Trophoblast cell (in vitro differentiated cells and primary cell): ENCODE measurements around the gene PTPN9.
A peak's percentile ranks its signal among the peaks of the same experiment; 100 is the strongest.

ENCODE experiments used
- DNase-seq, 2 donors: peaks; one replicate each; pipeline ENCODE4 v3.0.0-alpha.2; 2016
- H2AFZ ChIP-seq: 2 replicates; pipeline ENCODE4 v1.6.1; 2013; ENCODE audit warnings: low read length, moderate library complexity, mild to moderate bottlenecking; ENCODE audit not compliant: insufficient read depth, poor library complexity
- H2AK5ac ChIP-seq: 2 replicates; pipeline ENCODE4 v1.6.1; 2013; ENCODE audit warnings: mild to moderate bottlenecking, low read length
- H2BK120ac ChIP-seq: 2 replicates; pipeline ENCODE4 v1.6.1; 2013; ENCODE audit warnings: low read length, mild to moderate bottlenecking, moderate library complexity; ENCODE audit not compliant: insufficient read depth, poor library complexity
- H2BK12ac ChIP-seq: 2 replicates; pipeline ENCODE4 v1.6.1; 2013; ENCODE audit warnings: mild to moderate bottlenecking, low read length, moderate library complexity
- H2BK5ac ChIP-seq: 2 replicates; pipeline ENCODE4 v1.6.1; 2013; ENCODE audit warnings: low read length, low read depth, moderate library complexity, mild to moderate bottlenecking; ENCODE audit not compliant: poor library complexity
- H3K14ac ChIP-seq: 2 replicates; pipeline ENCODE4 v1.6.1; 2013; ENCODE audit warnings: mild to moderate bottlenecking, low read length
- H3K18ac ChIP-seq: 2 replicates; pipeline ENCODE4 v1.6.1; 2013; ENCODE audit warnings: mild to moderate bottlenecking, low read length
- H3K23ac ChIP-seq: 2 replicates; pipeline ENCODE4 v1.6.1; 2013; ENCODE audit warnings: low read length
- H3K27ac ChIP-seq: 2 replicates; pipeline ENCODE4 v1.5.1; 2013; ENCODE audit warnings: low read depth, mild to moderate bottlenecking, inconsistent platforms, low read length, moderate library complexity
- H3K27me3 ChIP-seq: 2 replicates; pipeline ENCODE4 v1.6.1; 2013; ENCODE audit warnings: inconsistent platforms, mild to moderate bottlenecking, low read length, moderate library complexity; ENCODE audit not compliant: insufficient read depth
- H3K36me3 ChIP-seq, 2 experiments: 1 replicate in 1 of 2; 2 replicates in 1 of 2; pipeline ENCODE4 v1.6.1; 2013; ENCODE audit warnings: low read length in 2 of 2, mild to moderate bottlenecking in 2 of 2, moderate library complexity in 1 of 2; ENCODE audit not compliant: insufficient read depth in 2 of 2, control insufficient read depth in 1 of 2
- H3K4ac ChIP-seq: 2 replicates; pipeline ENCODE4 v1.6.1; 2013; ENCODE audit warnings: low read depth, mild to moderate bottlenecking, low read length, moderate library complexity
- H3K4me1 ChIP-seq, 2 experiments: 1 replicate in 1 of 2; 2 replicates in 1 of 2; pipeline ENCODE4 v1.6.1; 2013; ENCODE audit warnings: low read length in 2 of 2, mild to moderate bottlenecking in 2 of 2, moderate library complexity in 1 of 2; ENCODE audit not compliant: insufficient read depth in 2 of 2, control insufficient read depth in 1 of 2
- H3K4me2 ChIP-seq: 2 replicates; pipeline ENCODE4 v1.6.1; 2013; ENCODE audit warnings: inconsistent platforms, mild to moderate bottlenecking, low read length, moderate library complexity
- H3K4me3 ChIP-seq: 2 replicates; pipeline ENCODE4 v1.5.1; 2013; ENCODE audit warnings: mild to moderate bottlenecking, low read depth, low read length, inconsistent platforms
- H3K79me1 ChIP-seq: one replicate; pipeline ENCODE4 v1.6.1; 2013; ENCODE audit warnings: low read length
- H3K79me2 ChIP-seq: 2 replicates; pipeline ENCODE4 v1.6.1; 2013; ENCODE audit warnings: low read length, mild to moderate bottlenecking; ENCODE audit not compliant: control insufficient read depth, insufficient read depth, poor library complexity
- H3K9ac ChIP-seq: 2 replicates; pipeline ENCODE4 v1.6.1; 2013; ENCODE audit warnings: mild to moderate bottlenecking, low read length
- H3K9me3 ChIP-seq: 2 replicates; pipeline ENCODE4 v1.6.1; 2013; ENCODE audit warnings: low read depth, mild to moderate bottlenecking, control low read depth, inconsistent platforms, low read length; ENCODE audit not compliant: insufficient read depth
- H4K12ac ChIP-seq: 2 replicates; pipeline ENCODE4 v1.6.1; 2013; ENCODE audit warnings: low read depth, mild to moderate bottlenecking, low read length, moderate library complexity
- H4K8ac ChIP-seq: 2 replicates; pipeline ENCODE4 v1.6.1; 2013; ENCODE audit warnings: low read depth, mild to moderate bottlenecking, low read length, moderate library complexity
- H4K91ac ChIP-seq: one replicate; pipeline ENCODE4 v1.6.1; 2013; ENCODE audit warnings: low read depth, mild to moderate bottlenecking, low read length, moderate library complexity
- WGBS: extraction: QIAGEN DNeasy Blood & Tissue Kit; methylation state at CpG from one replicate; pipeline ENCODE4 v1.1.7; 2013; ENCODE audit warnings: missing lambda C conversion rate; ENCODE audit not compliant: insufficient read length, insufficient coverage; ENCODE audit errors: extremely low coverage; 5-methylcytosine and 5-hydroxymethylcytosine counted together

The PTPN9 gene

DNA sequence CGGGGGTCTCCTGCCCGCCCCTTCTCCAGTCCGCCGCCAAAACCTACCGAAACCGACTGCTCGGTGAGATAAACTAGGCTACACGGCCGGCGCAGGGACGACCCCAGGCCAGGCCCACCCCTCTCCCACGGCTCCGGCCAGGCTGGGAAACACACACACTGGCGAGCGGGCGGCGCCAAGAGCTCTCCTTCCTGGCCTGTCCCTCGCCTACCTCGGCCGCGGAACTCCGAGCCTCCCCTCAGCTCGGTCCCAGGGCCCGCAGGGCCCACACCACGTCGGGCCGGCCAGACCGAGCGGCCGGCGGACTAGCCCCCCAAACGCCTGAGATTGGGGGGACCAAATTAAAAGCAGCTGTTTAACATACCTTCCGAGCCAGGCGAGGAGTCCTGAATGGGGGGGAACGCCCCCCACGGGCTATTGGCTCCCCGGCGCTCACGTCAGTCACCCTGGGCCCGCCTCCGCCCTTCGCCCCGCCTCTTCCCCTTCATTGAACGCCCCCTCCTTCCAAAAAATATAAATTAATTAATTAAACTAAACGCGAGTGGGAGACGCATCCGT, 123.6 kb downstream of the PTPN9 start:
- H4K91ac ChIP-seq: peak overlapping the region; percentile 70

DNA sequence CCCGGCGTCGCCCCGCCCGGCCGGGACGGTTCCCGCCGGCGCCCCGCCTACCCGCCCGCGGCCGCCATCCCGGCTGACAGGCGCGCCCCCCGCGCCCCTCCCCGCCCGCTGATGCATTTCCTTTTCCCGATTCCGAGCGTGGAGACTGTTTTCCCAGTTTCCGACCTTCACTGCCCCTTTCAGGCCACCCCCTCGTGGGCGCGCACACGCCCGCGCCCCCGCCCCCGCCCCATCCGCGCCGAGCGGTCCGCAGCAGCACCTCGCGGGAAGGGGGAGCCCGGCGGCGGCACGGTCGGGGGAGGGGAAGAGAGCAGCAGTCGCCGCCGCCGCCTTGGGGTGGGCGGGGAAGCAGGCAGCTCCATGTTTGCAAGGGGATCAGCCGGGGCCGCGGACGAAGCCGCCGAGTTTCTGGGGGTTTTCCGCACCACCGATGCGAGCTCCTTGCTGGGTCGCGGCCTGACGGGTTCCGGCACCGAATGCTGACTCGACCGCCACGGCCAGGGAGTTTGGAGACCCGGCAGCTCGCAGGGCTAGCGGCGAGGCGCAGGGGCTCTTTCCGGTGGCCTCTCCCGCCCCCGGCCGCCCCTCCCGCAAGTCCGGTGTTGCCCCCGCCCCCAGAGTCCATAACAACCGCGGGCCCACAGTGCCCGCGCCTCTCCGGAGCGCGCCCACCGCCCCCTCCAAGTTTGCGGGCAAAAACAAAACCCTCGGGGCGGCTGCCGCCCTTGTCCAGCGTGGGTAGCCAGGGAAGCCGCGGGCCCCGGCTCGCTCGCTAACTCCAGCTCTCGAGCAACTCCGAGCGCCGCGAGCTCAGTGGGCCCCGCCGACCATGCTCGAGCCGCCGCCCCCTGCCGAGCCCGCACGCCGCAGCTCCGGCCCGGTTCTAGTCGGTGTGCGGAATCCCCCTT, 124.4 kb downstream of the PTPN9 start:
- Histone ChIP-seq H3K27me3 (no peaks in the 10 kb centered on the region), H2BK120ac (peak overlapping the region; percentile 83), H2AFZ (peak overlapping the region; percentile 75), H3K36me3 (no peaks in the 10 kb centered on the region), H2BK5ac (peak overlapping the region; percentile 82), H3K79me2 (peaks cover 22% of the 10 kb centered on the region), H3K79me1 (peaks cover 28% of the 10 kb centered on the region), H4K12ac (peak overlapping the region; percentile 40), H3K9ac (peak overlapping the region; percentile 96), H3K14ac (peak overlapping the region; percentile 77), H3K4me2 (peak overlapping the region; percentile 90), H4K8ac (peak overlapping the region; percentile 72), H3K23ac (no peak overlapping the region), H3K4ac (peak overlapping the region; percentile 73), H3K27ac (peak overlapping the region; percentile 94), H3K4me3 (peak overlapping the region; percentile 92), H3K9me3 (no peaks in the 10 kb centered on the region), H3K18ac (peak overlapping the region; percentile 92), H2BK12ac (no peak overlapping the region), H2AK5ac (peak overlapping the region; percentile 29), H4K91ac (peak overlapping the region; percentile 81), H3K4me1 (peaks cover 4 to 8% of the 10 kb centered on the region in 2 experiments)
- peak; percentile 41 to 62 for DNase-seq
- WGBS: no CpG with 5 or more reads among the region's 116 CpGs

More for the DNA sequence above, 123.6 kb downstream of the PTPN9 start:
- Histone ChIP-seq H3K27me3 (no peaks in the 10 kb centered on the region), H3K9me3 (no peaks in the 10 kb centered on the region), H3K14ac (peak overlapping the region; percentile 77), H3K9ac (peak overlapping the region; percentile 96), H3K4me2 (peak overlapping the region; percentile 90), H3K27ac (peak overlapping the region; percentile 94), H3K23ac (no peak overlapping the region), H2AK5ac (no peak overlapping the region), H2BK12ac (no peak overlapping the region), H2AFZ (peak overlapping the region; percentile 80), H3K36me3 (no peaks in the 10 kb centered on the region), H2BK120ac (peak overlapping the region; percentile 83), H3K4ac (peak overlapping the region; percentile 73), H3K18ac (peak overlapping the region; percentile 78), H3K79me2 (peaks cover 19% of the 10 kb centered on the region), H3K4me1 (peaks cover 4 to 6% of the 10 kb centered on the region in 2 experiments), H4K12ac (peak overlapping the region; percentile 69), H3K4me3 (peak overlapping the region; percentile 92), H2BK5ac (peak overlapping the region; percentile 82), H4K8ac (peak overlapping the region; percentile 87), H3K79me1 (peaks cover 25% of the 10 kb centered on the region)
- DNase-seq: peak; percentile 85 to 86
- no CpG with 5 or more reads among the region's 48 CpGs for WGBS

DNA sequence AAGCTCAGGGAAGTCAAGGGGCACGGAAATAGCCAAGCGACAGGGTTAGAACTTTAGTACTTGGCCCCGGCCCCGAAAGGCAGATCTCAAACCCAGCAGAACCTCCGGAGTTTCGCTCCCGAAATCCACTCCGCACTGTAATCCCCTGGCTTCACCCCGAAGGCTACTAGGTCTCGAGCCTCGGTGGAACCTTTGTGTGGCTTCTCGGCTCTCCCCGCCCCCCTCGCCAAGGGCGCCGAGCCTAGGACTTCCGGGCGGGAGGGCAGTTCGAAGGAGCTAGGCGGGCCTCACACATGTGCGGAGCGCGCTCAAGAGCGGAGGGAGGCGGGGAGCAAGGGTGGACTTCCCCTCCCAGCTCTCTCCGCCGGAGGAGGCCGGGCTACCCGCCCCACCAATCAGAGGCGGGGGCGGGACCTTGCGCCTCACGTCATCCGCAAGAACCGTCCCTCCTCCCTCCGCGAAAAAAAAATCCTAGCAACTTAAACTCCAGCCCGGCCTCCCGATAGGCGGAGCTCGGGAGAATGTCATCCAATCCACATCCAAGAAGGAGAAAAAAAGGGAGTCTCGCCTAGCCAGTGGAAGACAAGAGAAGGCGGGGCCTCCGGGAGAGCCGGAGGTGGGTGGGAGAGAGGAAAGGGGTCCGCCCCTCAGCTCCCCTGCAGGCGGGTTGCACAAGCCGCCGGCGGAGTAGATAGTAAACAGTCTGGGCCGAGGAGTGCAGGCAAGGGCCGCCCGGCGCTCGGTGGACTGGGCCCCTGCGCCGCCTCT, 125.2 kb downstream of the PTPN9 start:
- peak overlapping the region; percentile 94 for H3K27ac ChIP-seq
- H3K9me3 ChIP-seq: no peaks in the 10 kb centered on the region
- no peak overlapping the region for H2AFZ ChIP-seq
- no peaks in the 10 kb centered on the region for H3K27me3 ChIP-seq
- H3K18ac ChIP-seq: peak overlapping the region; percentile 31
- H3K79me2 ChIP-seq: peaks cover 23% of the 10 kb centered on the region
- H3K9ac ChIP-seq: peak overlapping the region; percentile 82
- peak overlapping the region; percentile 92 for H3K4me3 ChIP-seq
- H3K4me2 ChIP-seq: peak overlapping the region; percentile 90
- H2BK5ac ChIP-seq: peak overlapping the region; percentile 60
- H3K4ac ChIP-seq: peak overlapping the region; percentile 89
- no peaks in the 10 kb centered on the region for H3K36me3 ChIP-seq
- peak overlapping the region; percentile 91 for H4K91ac ChIP-seq
- H2AK5ac ChIP-seq: peak overlapping the region; percentile 80
- peak overlapping the region; percentile 15 for H2BK120ac ChIP-seq
- H4K12ac ChIP-seq: peak overlapping the region; percentile 83
- DNase-seq: peak; percentile 99 to 100
- H3K79me1 ChIP-seq: peaks cover 28% of the 10 kb centered on the region
- H2BK12ac ChIP-seq: peak overlapping the region; percentile 62
- H3K4me1 ChIP-seq: peaks cover 4 to 8% of the 10 kb centered on the region in 2 experiments
- peak overlapping the region; percentile 85 for H3K14ac ChIP-seq
- no CpG with 5 or more reads among the region's 57 CpGs for WGBS
- peak overlapping the region; percentile 72 for H4K8ac ChIP-seq
- H3K23ac ChIP-seq: no peak overlapping the region
